ENCODE measurements around the gene GALNT14.

The GALNT14 gene

DNA sequence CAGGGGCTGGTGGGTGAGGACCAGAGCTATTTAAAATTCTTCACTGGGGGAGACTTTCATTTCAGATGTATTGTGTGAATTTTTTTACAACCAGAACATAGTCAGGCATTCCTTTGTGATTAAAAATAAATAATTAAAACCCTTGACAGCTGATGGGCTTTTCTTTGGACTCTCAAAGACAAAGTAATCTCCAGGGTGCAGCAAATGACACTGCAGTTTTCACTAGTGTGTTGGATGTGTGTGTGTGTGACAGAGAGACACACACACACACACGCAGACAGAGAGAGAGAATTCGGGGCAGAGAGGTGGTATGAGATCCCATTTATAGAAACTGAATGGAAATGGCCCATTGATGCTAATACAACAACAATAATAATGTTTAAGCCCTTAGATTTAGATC is 10.3 kb upstream of the GALNT14 start:
- H3K27ac ChIP-seq: no peak overlapping the region
- H4K20me1 ChIP-seq (ENCODE audit: insufficient read depth): no peaks in the 10 kb centered on the region
- TF ChIP-seq, protein P1, sequence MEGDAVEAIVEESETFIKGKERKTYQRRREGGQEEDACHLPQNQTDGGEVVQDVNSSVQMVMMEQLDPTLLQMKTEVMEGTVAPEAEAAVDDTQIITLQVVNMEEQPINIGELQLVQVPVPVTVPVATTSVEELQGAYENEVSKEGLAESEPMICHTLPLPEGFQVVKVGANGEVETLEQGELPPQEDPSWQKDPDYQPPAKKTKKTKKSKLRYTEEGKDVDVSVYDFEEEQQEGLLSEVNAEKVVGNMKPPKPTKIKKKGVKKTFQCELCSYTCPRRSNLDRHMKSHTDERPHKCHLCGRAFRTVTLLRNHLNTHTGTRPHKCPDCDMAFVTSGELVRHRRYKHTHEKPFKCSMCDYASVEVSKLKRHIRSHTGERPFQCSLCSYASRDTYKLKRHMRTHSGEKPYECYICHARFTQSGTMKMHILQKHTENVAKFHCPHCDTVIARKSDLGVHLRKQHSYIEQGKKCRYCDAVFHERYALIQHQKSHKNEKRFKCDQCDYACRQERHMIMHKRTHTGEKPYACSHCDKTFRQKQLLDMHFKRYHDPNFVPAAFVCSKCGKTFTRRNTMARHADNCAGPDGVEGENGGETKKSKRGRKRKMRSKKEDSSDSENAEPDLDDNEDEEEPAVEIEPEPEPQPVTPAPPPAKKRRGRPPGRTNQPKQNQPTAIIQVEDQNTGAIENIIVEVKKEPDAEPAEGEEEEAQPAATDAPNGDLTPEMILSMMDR (conservative IDR thresholded peaks at IDR 0.05; ENCODE audit: low read depth, low read length): no peak
- H3K9ac ChIP-seq: no peak overlapping the region
- H3K36me3 ChIP-seq (ENCODE audit: insufficient read depth): no peaks in the 10 kb centered on the region
- no peaks in the 10 kb centered on the region for H3K4me1 ChIP-seq (ENCODE audit: low read depth, poor library complexity, severe bottlenecking)
- no peaks in the 10 kb centered on the region for H3K27me3 ChIP-seq (ENCODE audit: insufficient read depth, low read depth)
- H3K4me2 ChIP-seq: no peak overlapping the region
- H2AFZ ChIP-seq (ENCODE audit: low read depth): no peak overlapping the region
- H3K4me3 ChIP-seq (IDR thresholded peaks at IDR 0.05; ENCODE audit: insufficient read depth, low read depth, low read length): no peak overlapping the region
- no peaks in the 10 kb centered on the region for H3K79me2 ChIP-seq (ENCODE audit: insufficient read depth, low read depth)

DNA sequence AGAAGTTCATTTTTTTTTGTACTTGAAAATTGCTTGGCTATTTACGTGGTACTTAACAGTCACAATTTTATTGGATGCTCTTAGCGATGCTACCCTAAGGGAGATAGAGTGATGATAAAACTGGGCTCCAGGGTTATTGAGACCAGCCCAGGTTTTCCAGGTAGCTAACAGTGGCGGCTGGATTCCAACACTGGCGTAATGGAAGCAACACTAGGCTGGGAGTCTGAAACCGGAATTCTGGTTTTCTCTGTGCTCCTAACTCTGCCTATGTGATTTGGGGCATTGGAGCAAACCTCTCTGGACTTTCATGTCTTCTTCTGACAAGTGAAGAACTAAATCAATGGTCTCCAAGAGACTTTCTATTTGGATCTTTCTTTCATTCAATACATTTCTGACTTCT is 9.4 kb upstream of the GALNT14 start:
- Histone ChIP-seq H3K27me3 (ENCODE audit: insufficient read depth, low read depth) (no peaks in the 10 kb centered on the region), H3K9ac (no peak overlapping the region), H3K27ac (no peak overlapping the region), H3K36me3 (ENCODE audit: insufficient read depth) (no peaks in the 10 kb centered on the region), H4K20me1 (ENCODE audit: insufficient read depth) (no peaks in the 10 kb centered on the region), H3K4me3 (IDR thresholded peaks at IDR 0.05; ENCODE audit: insufficient read depth, low read depth, low read length) (no peak overlapping the region), H3K79me2 (ENCODE audit: insufficient read depth, low read depth) (no peaks in the 10 kb centered on the region), H3K4me1 (ENCODE audit: low read depth, poor library complexity, severe bottlenecking) (no peaks in the 10 kb centered on the region), H2AFZ (ENCODE audit: low read depth) (no peak overlapping the region), H3K4me2 (no peak overlapping the region)
- TF ChIP-seq, protein P1 (conservative IDR thresholded peaks at IDR 0.05; ENCODE audit: low read depth, low read length): no peak

DNA sequence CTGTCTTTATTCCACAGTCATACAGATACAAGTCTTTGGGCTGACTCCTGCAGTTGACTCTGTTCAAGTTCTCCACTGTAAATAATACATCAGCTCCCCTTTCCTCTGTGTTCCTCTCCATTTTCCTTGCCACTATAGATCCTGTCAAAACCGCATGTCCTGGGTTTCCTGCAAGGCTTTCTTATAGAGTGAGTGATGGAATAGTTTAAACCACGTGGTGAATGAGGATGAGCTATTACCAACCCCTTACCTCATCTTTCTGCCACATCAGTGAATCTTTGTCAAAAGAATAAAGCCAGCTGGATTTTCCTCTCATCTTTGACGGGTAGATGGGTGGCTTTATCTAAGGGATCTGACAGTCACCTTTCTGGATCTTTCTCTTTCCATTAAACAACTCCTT is 3.9 kb upstream of the GALNT14 start:
- Histone ChIP-seq H3K27ac (no peak overlapping the region), H3K4me2 (no peak overlapping the region), H3K9ac (no peak overlapping the region), H4K20me1 (ENCODE audit: insufficient read depth) (no peaks in the 10 kb centered on the region), H2AFZ (ENCODE audit: low read depth) (no peak overlapping the region), H3K4me1 (ENCODE audit: low read depth, poor library complexity, severe bottlenecking) (peaks cover 5% of the 10 kb centered on the region), H3K79me2 (ENCODE audit: insufficient read depth, low read depth) (peaks cover under 1% of the 10 kb centered on the region; the same call in 1 of the 2 replicates), H3K4me3 (IDR thresholded peaks at IDR 0.05; ENCODE audit: insufficient read depth, low read depth, low read length) (no peak overlapping the region), H3K27me3 (ENCODE audit: insufficient read depth, low read depth) (no peaks in the 10 kb centered on the region), H3K36me3 (ENCODE audit: insufficient read depth) (no peaks in the 10 kb centered on the region)
- TF ChIP-seq, protein P1 (conservative IDR thresholded peaks at IDR 0.05; ENCODE audit: low read depth, low read length): no peak

DNA sequence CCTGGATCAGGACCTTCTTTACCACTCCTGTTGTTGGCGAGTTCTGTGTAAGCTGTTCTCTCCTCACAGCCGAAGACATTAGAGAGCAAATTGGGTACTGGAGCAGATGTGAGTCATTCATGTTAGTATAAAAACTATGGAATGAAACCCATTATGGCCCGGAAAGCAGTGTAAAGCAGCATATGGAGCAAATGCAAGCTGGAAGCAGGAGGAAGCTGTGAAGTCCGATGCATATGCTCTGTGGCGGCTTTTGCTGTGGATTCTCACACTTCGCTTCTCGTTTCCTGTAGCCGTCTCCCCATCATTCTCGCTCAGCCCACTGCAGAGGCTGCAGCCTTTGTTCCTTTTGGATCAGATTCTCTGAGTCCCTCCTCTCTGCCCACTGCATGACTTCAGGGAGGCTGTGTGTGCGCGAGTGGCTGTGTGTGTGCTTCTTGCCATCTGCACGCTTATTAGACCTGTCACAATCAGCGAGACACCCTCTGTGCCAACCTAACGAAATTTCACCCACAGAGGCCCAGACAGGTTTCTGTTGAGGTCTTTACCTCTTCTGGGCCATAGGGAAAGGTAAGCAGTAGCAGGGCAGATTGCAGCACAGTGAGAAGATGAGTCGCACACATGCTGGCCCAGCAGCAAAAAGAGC is 3.3 kb upstream of the GALNT14 start:
- H3K9ac ChIP-seq: no peak overlapping the region
- H3K79me2 ChIP-seq (ENCODE audit: insufficient read depth, low read depth): peaks cover 6% of the 10 kb centered on the region; the same call in 1 of the 2 replicates
- H3K4me3 ChIP-seq (IDR thresholded peaks at IDR 0.05; ENCODE audit: insufficient read depth, low read depth, low read length): no peak overlapping the region
- no peaks in the 10 kb centered on the region for H3K27me3 ChIP-seq (ENCODE audit: insufficient read depth, low read depth)
- TF ChIP-seq, protein P1 (conservative IDR thresholded peaks at IDR 0.05; ENCODE audit: low read depth, low read length): no peak
- H3K27ac ChIP-seq: no peak overlapping the region
- no peaks in the 10 kb centered on the region for H4K20me1 ChIP-seq (ENCODE audit: insufficient read depth)
- H2AFZ ChIP-seq (ENCODE audit: low read depth): no peak overlapping the region
- H3K36me3 ChIP-seq (ENCODE audit: insufficient read depth): no peaks in the 10 kb centered on the region
- no peak overlapping the region for H3K4me2 ChIP-seq
- H3K4me1 ChIP-seq (ENCODE audit: low read depth, poor library complexity, severe bottlenecking): peaks cover 5% of the 10 kb centered on the region

Data from KMS-11 (cell line).